D341Med (cell line): ENCODE measurements around the gene DGKQ.

Experiments
- DNase-seq: peaks from one replicate; pipeline ENCODE4 v3.0.0; 2012; ENCODE audit warnings: low spot score

DGKQ gene

GRCh38 chr4:1009542-1010394 lies 36.4 kb upstream of the DGKQ start:
- peak; percentile 98 for DNase-seq

GRCh38 chr4:1008840-1009541 lies 35.6 kb upstream of the DGKQ start:
- DNase-seq = no peak

GRCh38 chr4:1006856-1007255 lies 33.5 kb upstream of the DGKQ start:
- DNase-seq = no peak

- DNase-seq = no peak
Observed at GRCh38 chr4:1004557-1005485, 31.5 kb upstream of the DGKQ start.

GRCh38 chr4:1004071-1004418 lies 30.7 kb upstream of the DGKQ start:
- no peak for DNase-seq

GRCh38 chr4:1003271-1004070 lies 30.1 kb upstream of the DGKQ start:
- no peak for DNase-seq

- DNase-seq = no peak
Observed at GRCh38 chr4:1002631-1003251, 29.4 kb upstream of the DGKQ start.

GRCh38 chr4:1002131-1002630 lies 28.8 kb upstream of the DGKQ start:
- no peak for DNase-seq

GRCh38 chr4:1001561-1002130 lies 28.3 kb upstream of the DGKQ start:
- no peak for DNase-seq

- no peak for DNase-seq
Observed at GRCh38 chr4:1000686-1001260, 27.4 kb upstream of the DGKQ start.

GRCh38 chr4:999882-1000425 lies 26.6 kb upstream of the DGKQ start:
- peak; percentile 76 for DNase-seq

- DNase-seq = peak; percentile 81
Observed at GRCh38 chr4:999240-999863, 26.0 kb upstream of the DGKQ start.

GRCh38 chr4:998096-998691 lies 24.8 kb upstream of the DGKQ start:
- DNase-seq = no peak

- DNase-seq = no peak
Observed at GRCh38 chr4:997375-998071, 24.2 kb upstream of the DGKQ start.

- no peak for DNase-seq
Observed at GRCh38 chr4:996997-997374, 23.6 kb upstream of the DGKQ start.

GRCh38 chr4:996030-996996 lies 22.9 kb upstream of the DGKQ start:
- no peak for DNase-seq

- no peak for DNase-seq
Observed at GRCh38 chr4:995311-996026, 22.1 kb upstream of the DGKQ start.
